Neural progenitor cell (in vitro differentiated cells): ENCODE data around the gene AOC1. TPM values are rescaled to one million over a fixed set of nuclear protein-coding genes. Genes with fewer than 3 reads are reported as not detected.

Source experiments
- DNase-seq: peaks from one replicate; pipeline ENCODE4 v3.0.0-alpha.2; 2016; ENCODE audit warnings: low spot score
- H2AFZ ChIP-seq: fragments of 200-600 bp; sonication (generic); replicated peaks from 2 replicates; pipeline ENCODE4 v1.6.1; 2016; ENCODE audit warnings: antibody characterized with exemption
- H3F3A ChIP-seq: fragments of 200-600 bp; sonication (generic); 2 replicates; pipeline ENCODE4 v1.6.1; 2016; ENCODE audit warnings: antibody characterized with exemption, low read depth
- H3K27ac ChIP-seq: fragments of 200-600 bp; sonication (generic); 2 replicates; pipeline ENCODE4 v1.5.1; 2016; ENCODE audit warnings: mild to moderate bottlenecking
- H3K27me3 ChIP-seq: fragments of 200-600 bp; sonication (generic); 2 replicates; pipeline ENCODE4 v1.6.1; 2016; ENCODE audit warnings: mild to moderate bottlenecking, moderate library complexity
- H3K36me3 ChIP-seq: fragments of 200-600 bp; sonication (generic); 2 replicates; pipeline ENCODE4 v1.5.1; 2016
- H3K4me1 ChIP-seq: fragments of 200-600 bp; sonication (generic); 2 replicates; pipeline ENCODE4 v1.6.1; 2016; ENCODE audit warnings: mixed run types
- H3K4me2 ChIP-seq: fragments of 200-600 bp; sonication (generic); 2 replicates; pipeline ENCODE4 v1.6.1; 2016
- H3K4me3 ChIP-seq: fragments of 200-600 bp; sonication (generic); 2 replicates; pipeline ENCODE4 v1.5.1; 2016
- H3K79me2 ChIP-seq: fragments of 200-600 bp; sonication (generic); 2 replicates; pipeline ENCODE4 v1.6.1; 2016; ENCODE audit warnings: low read depth
- H3K9ac ChIP-seq: fragments of 200-600 bp; sonication (generic); 2 replicates; pipeline ENCODE4 v1.6.1; 2016
- H3K9me3 ChIP-seq: fragments of 200-600 bp; sonication (generic); 2 replicates; pipeline ENCODE4 v1.5.1; 2016; ENCODE audit warnings: low read depth
- H4K20me1 ChIP-seq: fragments of 200-600 bp; sonication (generic); 2 replicates; pipeline ENCODE4 v1.6.1; 2016; ENCODE audit warnings: low read depth
- H3K27ac Mint-ChIP-seq: 3 replicates; pipeline ENCODE4 v1.8.0; 2021; ENCODE audit warnings: mixed read lengths
- H3K27me3 Mint-ChIP-seq: 2 replicates; pipeline ENCODE4 v1.8.0; 2022; ENCODE audit warnings: low read depth, mild to moderate bottlenecking, inconsistent platforms, moderate library complexity, mixed read lengths; ENCODE audit not compliant: insufficient read depth
- H3K36me3 Mint-ChIP-seq: 3 replicates; pipeline ENCODE4 v1.8.0; 2021; ENCODE audit warnings: mixed read lengths
- H3K4me1 Mint-ChIP-seq: 3 replicates; pipeline ENCODE4 v1.8.0; 2021; ENCODE audit warnings: mixed read lengths
- H3K4me3 Mint-ChIP-seq: 3 replicates; pipeline ENCODE4 v1.8.0; 2021; ENCODE audit warnings: mild to moderate bottlenecking, moderate library complexity, mixed read lengths
- H3K9me3 Mint-ChIP-seq: 3 replicates; pipeline ENCODE4 v1.8.0; 2020; ENCODE audit warnings: mixed read lengths
- EZH2 ChIP-seq: fragments of 200-600 bp; sonication (generic); IDR thresholded peaks from 2 replicates; pipeline ENCODE4 v1.6.1; 2017; ENCODE audit warnings: antibody characterized with exemption, mild to moderate bottlenecking, moderate library complexity
- EZH2phosphoT487 ChIP-seq: fragments of 200-600 bp; sonication (generic); IDR thresholded peaks from 2 replicates; pipeline ENCODE4 v1.6.1; 2017; ENCODE audit warnings: antibody characterized with exemption
- total RNA-seq: library from RNA; depleted of rRNA; stranded (reverse); fragments of >200 nt; gene quantifications from 2 replicates; pipeline ENCODE4 v1.2.3, GENCODE V29; 2015; ENCODE audit warnings: low replicate concordance
- TF ChIP-seq, protein P1 (sequence below): fragments of 200-600 bp; sonication (generic); IDR thresholded peaks from 2 replicates; pipeline ENCODE4 v1.5.1; 2017; ENCODE audit warnings: antibody characterized with exemption, mild to moderate bottlenecking

The AOC1 gene
- total RNA-seq, 1 donor from 2014 or later, result not detected

DNA sequence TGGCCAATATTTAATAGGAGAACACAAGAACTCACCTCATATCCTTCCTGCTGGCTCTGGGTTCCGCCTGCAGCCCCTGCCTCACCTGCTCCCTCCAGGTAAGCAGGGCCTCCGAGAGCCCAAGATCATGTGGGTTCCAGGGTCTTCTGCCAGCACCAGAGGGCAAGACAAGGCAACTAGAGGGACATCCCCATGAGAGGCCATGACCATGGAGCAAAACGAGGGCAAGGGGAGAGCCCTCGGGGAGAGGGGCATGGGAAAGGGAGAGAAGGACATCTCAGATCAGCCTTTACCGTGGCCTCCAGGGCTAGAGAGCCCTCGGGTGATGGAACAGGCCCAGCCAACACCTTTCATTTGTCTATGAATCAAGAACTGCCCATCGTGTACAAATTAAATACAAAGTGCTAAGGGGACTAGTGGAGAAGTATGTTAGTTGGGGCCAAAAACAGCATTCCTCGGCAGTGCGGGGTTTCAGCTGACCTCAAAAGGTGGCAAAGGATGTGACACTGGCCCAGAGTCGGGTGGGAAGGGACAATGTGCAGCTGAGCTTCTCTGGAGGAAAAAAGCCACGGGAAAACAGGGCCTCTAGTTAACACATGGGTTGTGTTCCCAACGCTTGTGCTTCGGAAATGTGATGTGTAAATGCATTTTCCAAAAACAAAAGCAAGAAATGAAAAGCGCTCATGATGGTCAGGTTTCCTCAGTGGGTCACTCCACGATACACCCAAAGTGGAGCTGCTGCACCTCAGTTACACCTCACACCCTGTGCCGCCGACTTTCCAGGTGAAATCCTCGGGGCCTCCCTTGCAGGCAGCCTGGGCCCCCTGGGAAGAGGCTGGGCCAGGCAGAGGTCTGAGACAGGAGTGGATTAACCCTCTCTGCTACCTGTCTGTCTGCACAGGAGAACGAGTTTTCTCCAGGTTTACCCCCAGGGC is 2.0 kb downstream of the AOC1 start:
- no peak overlapping the region for H3K4me2 ChIP-seq
- H3K36me3 ChIP-seq, result no peaks in the 10 kb centered on the region
- no peaks in the 10 kb centered on the region for H4K20me1 ChIP-seq
- no peaks in the 10 kb centered on the region for H3K9me3 Mint-ChIP-seq
- H3K36me3 Mint-ChIP-seq, result no peaks in the 10 kb centered on the region
- peaks cover 6% of the 10 kb centered on the region for H3K4me1 ChIP-seq
- H3K27me3 ChIP-seq, result no peaks in the 10 kb centered on the region
- TF ChIP-seq, protein P1, sequence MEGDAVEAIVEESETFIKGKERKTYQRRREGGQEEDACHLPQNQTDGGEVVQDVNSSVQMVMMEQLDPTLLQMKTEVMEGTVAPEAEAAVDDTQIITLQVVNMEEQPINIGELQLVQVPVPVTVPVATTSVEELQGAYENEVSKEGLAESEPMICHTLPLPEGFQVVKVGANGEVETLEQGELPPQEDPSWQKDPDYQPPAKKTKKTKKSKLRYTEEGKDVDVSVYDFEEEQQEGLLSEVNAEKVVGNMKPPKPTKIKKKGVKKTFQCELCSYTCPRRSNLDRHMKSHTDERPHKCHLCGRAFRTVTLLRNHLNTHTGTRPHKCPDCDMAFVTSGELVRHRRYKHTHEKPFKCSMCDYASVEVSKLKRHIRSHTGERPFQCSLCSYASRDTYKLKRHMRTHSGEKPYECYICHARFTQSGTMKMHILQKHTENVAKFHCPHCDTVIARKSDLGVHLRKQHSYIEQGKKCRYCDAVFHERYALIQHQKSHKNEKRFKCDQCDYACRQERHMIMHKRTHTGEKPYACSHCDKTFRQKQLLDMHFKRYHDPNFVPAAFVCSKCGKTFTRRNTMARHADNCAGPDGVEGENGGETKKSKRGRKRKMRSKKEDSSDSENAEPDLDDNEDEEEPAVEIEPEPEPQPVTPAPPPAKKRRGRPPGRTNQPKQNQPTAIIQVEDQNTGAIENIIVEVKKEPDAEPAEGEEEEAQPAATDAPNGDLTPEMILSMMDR, result no peak
- TF ChIP-seq EZH2phosphoT487 (no peak), EZH2 (no peak)
- no peak for DNase-seq
- H3K9ac ChIP-seq, result no peak overlapping the region
- H3K27ac ChIP-seq, result no peak overlapping the region
- no peaks in the 10 kb centered on the region for H3K9me3 ChIP-seq
- H3K27me3 Mint-ChIP-seq, result peaks cover 2% of the 10 kb centered on the region
- H2AFZ ChIP-seq, result no peak overlapping the region
- no peaks in the 10 kb centered on the region for H3F3A ChIP-seq
- H3K79me2 ChIP-seq, result no peaks in the 10 kb centered on the region
- H3K27ac Mint-ChIP-seq, result no peak overlapping the region
- H3K4me3 ChIP-seq, result no peak overlapping the region
- H3K4me1 Mint-ChIP-seq, result no peaks in the 10 kb centered on the region
- no peak overlapping the region for H3K4me3 Mint-ChIP-seq

DNA sequence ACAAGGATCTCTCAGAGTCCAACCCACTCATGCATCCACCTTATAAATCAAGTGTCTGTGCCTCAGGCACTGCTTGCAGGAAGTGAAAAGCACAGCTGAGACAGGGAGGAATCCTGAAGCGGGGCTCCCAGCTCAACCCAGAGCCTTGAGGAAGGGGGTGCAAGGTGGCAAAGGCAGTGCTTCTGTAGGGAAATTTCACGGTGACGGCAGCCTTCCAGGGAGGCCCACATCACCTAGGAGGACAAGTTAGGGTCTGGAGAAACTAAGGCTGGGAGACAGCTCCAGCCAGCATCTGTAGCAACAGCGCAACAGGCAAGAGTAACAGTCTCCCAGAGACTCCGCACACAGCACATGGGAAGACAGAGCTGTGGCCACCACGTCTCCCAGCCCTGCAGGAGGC is 2.7 kb downstream of the AOC1 start:
- Mint-ChIP-seq H3K4me3 (no peak overlapping the region), H3K27ac (no peak overlapping the region), H3K27me3 (peaks cover 2% of the 10 kb centered on the region), H3K9me3 (no peaks in the 10 kb centered on the region), H3K4me1 (no peaks in the 10 kb centered on the region), H3K36me3 (no peaks in the 10 kb centered on the region)
- no peak for DNase-seq
- Histone ChIP-seq H2AFZ (no peak overlapping the region), H3K9ac (no peak overlapping the region), H3K9me3 (no peaks in the 10 kb centered on the region), H3K36me3 (no peaks in the 10 kb centered on the region), H3K27me3 (no peaks in the 10 kb centered on the region), H3K4me1 (peaks cover 6% of the 10 kb centered on the region), H3K4me2 (no peak overlapping the region), H4K20me1 (no peaks in the 10 kb centered on the region), H3K27ac (no peak overlapping the region), H3K4me3 (no peak overlapping the region), H3F3A (no peaks in the 10 kb centered on the region), H3K79me2 (no peaks in the 10 kb centered on the region)
- no peak for TF ChIP-seq EZH2
- TF ChIP-seq EZH2phosphoT487, result no peak
- TF ChIP-seq, protein P1, result no peak

DNA sequence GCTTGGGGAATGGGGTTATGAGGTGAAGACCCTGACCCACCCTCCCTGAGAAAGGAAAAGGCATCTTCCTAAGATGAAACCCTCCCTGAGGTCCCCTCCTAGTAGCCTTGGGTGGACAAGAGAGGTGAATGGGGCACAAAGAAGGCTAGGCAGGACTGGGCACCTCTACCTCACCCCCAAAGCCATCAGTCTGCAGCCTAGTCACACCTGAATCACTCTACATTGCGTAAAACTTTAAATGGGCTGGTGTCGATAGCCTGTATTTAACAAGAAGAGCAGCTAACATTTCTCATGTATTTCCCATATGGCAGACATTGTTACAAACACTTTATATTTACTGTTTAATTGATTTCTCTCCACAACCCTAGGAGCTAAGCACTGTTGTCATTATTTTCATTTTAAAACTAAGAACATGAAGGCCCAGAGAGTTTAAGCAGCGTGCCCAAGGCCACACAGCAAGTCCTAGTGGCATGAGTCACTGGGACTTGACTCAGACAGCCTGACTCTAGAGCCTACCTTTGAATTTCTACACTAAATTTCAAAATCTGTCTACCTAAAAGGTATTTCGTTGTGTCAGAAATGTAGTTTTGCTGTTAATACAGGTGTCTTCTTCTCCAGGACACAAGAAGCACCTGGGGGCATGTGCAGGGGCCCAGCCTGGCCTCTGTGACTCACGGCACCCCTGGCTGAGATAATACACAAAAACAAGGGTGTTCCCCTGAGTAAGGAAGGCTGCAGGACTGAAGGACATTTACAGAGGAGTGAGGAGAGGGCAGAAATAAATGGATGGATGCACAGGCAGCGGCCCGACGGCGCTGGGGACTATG is 3.4 kb downstream of the AOC1 start:
- H3K27ac Mint-ChIP-seq, result no peak overlapping the region
- H3K27me3 Mint-ChIP-seq, result peaks cover 3% of the 10 kb centered on the region
- H3K4me1 Mint-ChIP-seq, result no peaks in the 10 kb centered on the region
- H3K27ac ChIP-seq, result no peak overlapping the region
- no peaks in the 10 kb centered on the region for H3K9me3 Mint-ChIP-seq
- H3K4me1 ChIP-seq, result peaks cover 6% of the 10 kb centered on the region
- TF ChIP-seq, protein P1, result no peak
- no peak for TF ChIP-seq EZH2phosphoT487
- TF ChIP-seq EZH2, result no peak
- no peaks in the 10 kb centered on the region for H3K36me3 ChIP-seq
- H3K36me3 Mint-ChIP-seq, result no peaks in the 10 kb centered on the region
- no peaks in the 10 kb centered on the region for H4K20me1 ChIP-seq
- no peak overlapping the region for H3K9ac ChIP-seq
- H2AFZ ChIP-seq, result no peak overlapping the region
- H3K9me3 ChIP-seq, result no peaks in the 10 kb centered on the region
- H3K4me2 ChIP-seq, result no peak overlapping the region
- no peaks in the 10 kb centered on the region for H3K79me2 ChIP-seq
- H3K4me3 ChIP-seq, result no peak overlapping the region
- no peaks in the 10 kb centered on the region for H3K27me3 ChIP-seq
- H3F3A ChIP-seq, result no peaks in the 10 kb centered on the region
- DNase-seq, result no peak
- no peak overlapping the region for H3K4me3 Mint-ChIP-seq
